SH-SY5Y (cell line): ENCODE data around the gene PTPRG.

ENCODE experiments used
- GATA2 ChIP-seq: IDR thresholded peaks from 2 replicates; pipeline ENCODE4 v1.6.1; 2011; ENCODE audit warnings: mild to moderate bottlenecking, low read depth, low read length
- GATA3 ChIP-seq: IDR thresholded peaks from 2 replicates; pipeline ENCODE4 v1.6.1; 2011; ENCODE audit warnings: low read depth, mild to moderate bottlenecking, low read length, moderate library complexity

- TF ChIP-seq GATA2 (no peak), GATA3 (no peak)
Observed at GRCh38 chr3:62238003-62238402, 676.6 kb downstream of the PTPRG start.
